Measurements from ENCODE around the gene IQCE.

The IQCE gene, protein sequence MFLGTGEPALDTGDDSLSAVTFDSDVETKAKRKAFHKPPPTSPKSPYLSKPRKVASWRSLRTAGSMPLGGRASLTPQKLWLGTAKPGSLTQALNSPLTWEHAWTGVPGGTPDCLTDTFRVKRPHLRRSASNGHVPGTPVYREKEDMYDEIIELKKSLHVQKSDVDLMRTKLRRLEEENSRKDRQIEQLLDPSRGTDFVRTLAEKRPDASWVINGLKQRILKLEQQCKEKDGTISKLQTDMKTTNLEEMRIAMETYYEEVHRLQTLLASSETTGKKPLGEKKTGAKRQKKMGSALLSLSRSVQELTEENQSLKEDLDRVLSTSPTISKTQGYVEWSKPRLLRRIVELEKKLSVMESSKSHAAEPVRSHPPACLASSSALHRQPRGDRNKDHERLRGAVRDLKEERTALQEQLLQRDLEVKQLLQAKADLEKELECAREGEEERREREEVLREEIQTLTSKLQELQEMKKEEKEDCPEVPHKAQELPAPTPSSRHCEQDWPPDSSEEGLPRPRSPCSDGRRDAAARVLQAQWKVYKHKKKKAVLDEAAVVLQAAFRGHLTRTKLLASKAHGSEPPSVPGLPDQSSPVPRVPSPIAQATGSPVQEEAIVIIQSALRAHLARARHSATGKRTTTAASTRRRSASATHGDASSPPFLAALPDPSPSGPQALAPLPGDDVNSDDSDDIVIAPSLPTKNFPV

GRCh38 chr7:2558629-2559282 is at the start of gene IQCE:
TSS of gene IQCE (plus strand) at chr7:2558979. CDS start at chr7:2559182, 203 bp downstream.
- H3K4me3 ChIP-seq (ENCODE audit: low read length) = peak within 1 kb of the TSS; percentile 72
- no peaks in the 10 kb centered on the region for H3K36me3 ChIP-seq (ENCODE audit: control insufficient read depth, low read depth, low read length)
- H3K27ac ChIP-seq (ENCODE audit: low read length) = no peak within 1 kb of the TSS
- peaks cover 4% of the 10 kb centered on the region for H3K4me1 ChIP-seq (ENCODE audit: control insufficient read depth, low read depth, low read length)
- no peak within 1 kb of the TSS for H3K9ac ChIP-seq (ENCODE audit: low read length)
- no peaks in the 10 kb centered on the region for H3K9me3 ChIP-seq (ENCODE audit: control insufficient read depth, low read depth, low read length)
- H3K27me3 ChIP-seq (ENCODE audit: control insufficient read depth, insufficient read depth, low read length) = no peaks in the 10 kb centered on the region

DNA sequence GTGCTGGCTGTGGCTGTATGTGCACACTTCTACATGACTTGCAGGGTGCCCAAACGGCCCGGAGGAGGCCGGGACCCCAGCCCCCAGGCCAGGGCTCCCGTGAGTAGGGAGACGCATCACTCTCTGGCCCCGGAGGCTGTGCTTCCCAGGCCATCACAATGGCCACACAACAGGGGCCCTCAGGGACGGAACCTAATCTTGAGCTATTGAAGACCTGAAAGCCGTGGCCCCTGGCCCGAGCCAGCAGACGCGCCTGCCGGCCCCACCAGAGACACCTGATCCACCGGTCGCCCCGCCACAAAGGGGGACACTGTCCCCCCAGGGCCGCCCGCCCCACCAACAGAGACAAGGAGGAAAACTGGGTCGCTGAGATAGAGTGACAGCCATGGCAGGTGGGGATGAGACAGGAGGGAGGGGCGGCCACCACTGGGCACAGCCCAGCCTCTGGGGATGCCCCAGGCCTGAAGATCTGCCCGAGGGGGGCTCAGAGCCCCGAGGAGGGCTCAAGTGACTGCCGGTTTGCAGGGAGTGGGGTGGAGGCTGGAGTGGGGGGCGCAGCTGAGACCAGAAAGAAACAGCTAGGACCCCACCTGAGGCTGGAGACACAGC is 49.4 kb upstream of the IQCE start:
- H3K4me3 ChIP-seq (ENCODE audit: low read length) = no peak overlapping the region
- no peaks in the 10 kb centered on the region for H3K36me3 ChIP-seq (ENCODE audit: control insufficient read depth, low read depth, low read length)
- H3K9me3 ChIP-seq (ENCODE audit: control insufficient read depth, low read depth, low read length) = no peaks in the 10 kb centered on the region
- peaks cover 9% of the 10 kb centered on the region for H3K4me1 ChIP-seq (ENCODE audit: control insufficient read depth, low read depth, low read length)
- H3K27ac ChIP-seq (ENCODE audit: low read length) = no peak overlapping the region
- no peak overlapping the region for H3K9ac ChIP-seq (ENCODE audit: low read length)
- no peaks in the 10 kb centered on the region for H3K27me3 ChIP-seq (ENCODE audit: control insufficient read depth, insufficient read depth, low read length)

DNA sequence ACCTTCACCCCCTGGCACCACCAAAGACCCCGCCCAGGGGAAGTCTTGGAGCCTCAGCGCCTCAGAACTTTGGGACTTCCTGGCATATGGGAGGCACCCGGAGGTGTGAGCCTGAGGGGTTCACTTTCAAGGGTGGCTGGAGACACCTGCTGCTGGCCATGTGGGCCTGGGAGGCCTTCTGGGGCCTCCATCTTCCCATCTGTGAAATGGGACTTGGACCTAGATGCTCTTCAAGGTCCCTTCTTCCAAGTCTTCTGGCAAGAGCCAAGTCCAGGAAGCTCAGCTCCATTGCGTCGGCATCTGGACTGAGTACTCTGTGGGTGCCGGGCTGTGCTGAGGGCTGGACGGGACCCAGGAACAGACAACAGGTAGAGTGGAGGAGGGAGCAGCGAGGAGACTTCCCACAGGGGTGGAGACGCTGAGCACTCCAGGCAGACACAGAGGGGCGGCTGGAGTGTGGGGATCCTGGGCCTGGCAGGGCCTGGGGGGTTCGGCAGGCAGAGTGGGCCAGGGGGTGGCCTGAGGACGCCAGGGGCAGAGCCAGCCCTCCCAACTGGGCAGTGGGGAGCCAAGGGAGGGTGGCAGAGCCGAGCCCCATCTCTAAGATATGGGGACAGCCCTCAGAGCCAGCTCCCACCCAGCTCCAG is 48.5 kb upstream of the IQCE start:
- H3K27ac ChIP-seq (ENCODE audit: low read length) = no peak overlapping the region

GRCh38 chr7:2510909-2511768 is 47.6 kb upstream of the IQCE start:
- Histone ChIP-seq H3K36me3 (ENCODE audit: control insufficient read depth, low read depth, low read length) (no peaks in the 10 kb centered on the region), H3K27me3 (ENCODE audit: control insufficient read depth, insufficient read depth, low read length) (no peaks in the 10 kb centered on the region), H3K27ac (ENCODE audit: low read length) (no peak overlapping the region), H3K4me1 (ENCODE audit: control insufficient read depth, low read depth, low read length) (peaks cover 9% of the 10 kb centered on the region), H3K9me3 (ENCODE audit: control insufficient read depth, low read depth, low read length) (no peaks in the 10 kb centered on the region), H3K9ac (ENCODE audit: low read length) (no peak overlapping the region), H3K4me3 (ENCODE audit: low read length) (no peak overlapping the region)

More for the DNA sequence above, 48.5 kb upstream of the IQCE start:
- H3K4me3 ChIP-seq (ENCODE audit: low read length) = no peak overlapping the region
- no peak overlapping the region for H3K9ac ChIP-seq (ENCODE audit: low read length)
- no peaks in the 10 kb centered on the region for H3K27me3 ChIP-seq (ENCODE audit: control insufficient read depth, insufficient read depth, low read length)
- no peaks in the 10 kb centered on the region for H3K9me3 ChIP-seq (ENCODE audit: control insufficient read depth, low read depth, low read length)
- no peaks in the 10 kb centered on the region for H3K36me3 ChIP-seq (ENCODE audit: control insufficient read depth, low read depth, low read length)
- H3K4me1 ChIP-seq (ENCODE audit: control insufficient read depth, low read depth, low read length) = peaks cover 9% of the 10 kb centered on the region

DNA sequence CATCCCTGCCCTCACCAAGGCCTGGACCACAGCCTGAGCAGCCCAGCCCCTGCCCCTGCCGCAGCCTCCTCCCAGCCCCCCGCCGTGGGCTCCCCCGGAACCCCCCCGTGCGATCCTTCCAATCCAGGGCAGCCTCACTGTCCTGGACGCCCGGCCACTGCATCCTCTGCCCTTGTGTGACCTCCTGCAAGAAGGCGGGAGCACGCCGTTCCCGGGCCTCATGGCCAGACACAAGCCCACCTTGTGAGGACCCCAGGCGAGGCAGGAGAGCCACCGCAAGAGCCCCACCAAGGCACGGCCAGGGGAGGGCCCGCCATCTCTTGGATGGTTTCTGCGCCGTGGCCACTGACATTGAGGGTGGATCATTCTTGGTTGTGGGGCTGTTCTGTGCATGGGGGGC is 47.0 kb upstream of the IQCE start:
- H3K4me1 ChIP-seq (ENCODE audit: control insufficient read depth, low read depth, low read length) = peaks cover 9% of the 10 kb centered on the region

GRCh38 chr7:2512179-2512661 is 46.6 kb upstream of the IQCE start:
- Histone ChIP-seq H3K27ac (ENCODE audit: low read length) (no peak overlapping the region), H3K9me3 (ENCODE audit: control insufficient read depth, low read depth, low read length) (no peaks in the 10 kb centered on the region), H3K36me3 (ENCODE audit: control insufficient read depth, low read depth, low read length) (no peaks in the 10 kb centered on the region), H3K27me3 (ENCODE audit: control insufficient read depth, insufficient read depth, low read length) (peaks cover under 1% of the 10 kb centered on the region), H3K9ac (ENCODE audit: low read length) (no peak overlapping the region), H3K4me3 (ENCODE audit: low read length) (no peak overlapping the region), H3K4me1 (ENCODE audit: control insufficient read depth, low read depth, low read length) (peaks cover 13% of the 10 kb centered on the region)

More for the DNA sequence above, 47.0 kb upstream of the IQCE start:
- Histone ChIP-seq H3K27ac (ENCODE audit: low read length) (no peak overlapping the region), H3K9ac (ENCODE audit: low read length) (no peak overlapping the region), H3K27me3 (ENCODE audit: control insufficient read depth, insufficient read depth, low read length) (no peaks in the 10 kb centered on the region), H3K4me3 (ENCODE audit: low read length) (no peak overlapping the region), H3K36me3 (ENCODE audit: control insufficient read depth, low read depth, low read length) (no peaks in the 10 kb centered on the region), H3K9me3 (ENCODE audit: control insufficient read depth, low read depth, low read length) (no peaks in the 10 kb centered on the region)

GRCh38 chr7:2512713-2513112 is 46.1 kb upstream of the IQCE start:
- Histone ChIP-seq H3K9ac (ENCODE audit: low read length) (no peak overlapping the region), H3K27me3 (ENCODE audit: control insufficient read depth, insufficient read depth, low read length) (peaks cover 6% of the 10 kb centered on the region), H3K36me3 (ENCODE audit: control insufficient read depth, low read depth, low read length) (no peaks in the 10 kb centered on the region), H3K9me3 (ENCODE audit: control insufficient read depth, low read depth, low read length) (no peaks in the 10 kb centered on the region), H3K4me3 (ENCODE audit: low read length) (no peak overlapping the region), H3K4me1 (ENCODE audit: control insufficient read depth, low read depth, low read length) (peaks cover 18% of the 10 kb centered on the region), H3K27ac (ENCODE audit: low read length) (no peak overlapping the region)

GRCh38 chr7:2513702-2514101 is 45.1 kb upstream of the IQCE start:
- no peak overlapping the region for H3K27ac ChIP-seq (ENCODE audit: low read length)
- H3K36me3 ChIP-seq (ENCODE audit: control insufficient read depth, low read depth, low read length) = no peaks in the 10 kb centered on the region
- H3K27me3 ChIP-seq (ENCODE audit: control insufficient read depth, insufficient read depth, low read length) = peaks cover 15% of the 10 kb centered on the region
- H3K4me3 ChIP-seq (ENCODE audit: low read length) = no peak overlapping the region
- H3K4me1 ChIP-seq (ENCODE audit: control insufficient read depth, low read depth, low read length) = peaks cover 24% of the 10 kb centered on the region
- no peaks in the 10 kb centered on the region for H3K9me3 ChIP-seq (ENCODE audit: control insufficient read depth, low read depth, low read length)
- no peak overlapping the region for H3K9ac ChIP-seq (ENCODE audit: low read length)

GRCh38 chr7:2514473-2515423 is 44.0 kb upstream of the IQCE start:
- peaks cover 18% of the 10 kb centered on the region for H3K4me1 ChIP-seq (ENCODE audit: control insufficient read depth, low read depth, low read length)
- peaks cover 20% of the 10 kb centered on the region for H3K27me3 ChIP-seq (ENCODE audit: control insufficient read depth, insufficient read depth, low read length)
- H3K27ac ChIP-seq (ENCODE audit: low read length) = no peak overlapping the region
- H3K36me3 ChIP-seq (ENCODE audit: control insufficient read depth, low read depth, low read length) = no peaks in the 10 kb centered on the region
- H3K4me3 ChIP-seq (ENCODE audit: low read length) = no peak overlapping the region
- H3K9me3 ChIP-seq (ENCODE audit: control insufficient read depth, low read depth, low read length) = no peaks in the 10 kb centered on the region
- H3K9ac ChIP-seq (ENCODE audit: low read length) = no peak overlapping the region

Measured in iPS-18a (cell line).